Measurements from ENCODE around the gene CRELD2. TPM values are rescaled to one million over a fixed set of nuclear protein-coding genes. Genes with fewer than 3 reads are reported as not detected.

CRELD2 gene
- total and polyA plus RNA-seq, 8 donors: 19.4 to 83.0 (median 38.0) TPM

DNA sequence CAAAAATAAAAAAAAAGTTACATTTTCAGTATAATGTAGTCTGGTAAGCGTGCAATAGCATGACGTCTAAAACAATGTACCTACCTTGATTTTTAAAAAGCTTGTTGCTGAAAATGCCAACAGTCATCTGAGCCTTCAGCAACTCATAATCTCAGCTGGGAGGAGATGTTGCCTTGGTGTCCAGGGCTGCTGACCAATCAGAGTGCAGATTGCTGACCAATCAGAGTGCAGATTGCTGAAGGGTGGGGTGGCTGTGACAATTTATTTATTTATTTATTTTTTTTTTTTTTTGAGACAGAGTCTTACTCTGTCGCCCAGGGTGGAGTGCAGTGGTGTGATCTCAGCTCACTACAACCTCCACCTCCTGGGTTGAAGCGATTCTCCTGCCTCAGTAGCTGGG lies 47.0 kb upstream of the CRELD2 start:
- no peak for DNase-seq
- TF ChIP-seq POLR2AphosphoS5 (IDR thresholded peaks at IDR 0.05) (no peak), POLR2A (IDR thresholded peaks at IDR 0.05) (no peak), EP300 (IDR thresholded peaks at IDR 0.05) (no peak)
- TF ChIP-seq, protein P1, sequence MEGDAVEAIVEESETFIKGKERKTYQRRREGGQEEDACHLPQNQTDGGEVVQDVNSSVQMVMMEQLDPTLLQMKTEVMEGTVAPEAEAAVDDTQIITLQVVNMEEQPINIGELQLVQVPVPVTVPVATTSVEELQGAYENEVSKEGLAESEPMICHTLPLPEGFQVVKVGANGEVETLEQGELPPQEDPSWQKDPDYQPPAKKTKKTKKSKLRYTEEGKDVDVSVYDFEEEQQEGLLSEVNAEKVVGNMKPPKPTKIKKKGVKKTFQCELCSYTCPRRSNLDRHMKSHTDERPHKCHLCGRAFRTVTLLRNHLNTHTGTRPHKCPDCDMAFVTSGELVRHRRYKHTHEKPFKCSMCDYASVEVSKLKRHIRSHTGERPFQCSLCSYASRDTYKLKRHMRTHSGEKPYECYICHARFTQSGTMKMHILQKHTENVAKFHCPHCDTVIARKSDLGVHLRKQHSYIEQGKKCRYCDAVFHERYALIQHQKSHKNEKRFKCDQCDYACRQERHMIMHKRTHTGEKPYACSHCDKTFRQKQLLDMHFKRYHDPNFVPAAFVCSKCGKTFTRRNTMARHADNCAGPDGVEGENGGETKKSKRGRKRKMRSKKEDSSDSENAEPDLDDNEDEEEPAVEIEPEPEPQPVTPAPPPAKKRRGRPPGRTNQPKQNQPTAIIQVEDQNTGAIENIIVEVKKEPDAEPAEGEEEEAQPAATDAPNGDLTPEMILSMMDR (IDR thresholded peaks at IDR 0.05): no peak
- WGBS, 5 donors: 96 to 98% (median 96%) methylated on average over 4 of the region's 4 CpGs
- intact Hi-C loops (cut with DNase I; ENCODE audit: low total_unique reads): no loop called here
- no peaks in the 10 kb centered on the region for H3K4me1 ChIP-seq
- no peaks in the 10 kb centered on the region for H3K27me3 ChIP-seq
- peaks cover 5 to 26% (median 19%) of the 10 kb centered on the region in 4 donors for H3K9me3 ChIP-seq
- H3K27ac ChIP-seq: no peak overlapping the region
- peaks cover 0 to 21% (median 3%) of the 10 kb centered on the region in 4 donors for H3K36me3 ChIP-seq
- H3K4me3 ChIP-seq: no peak overlapping the region

DNA sequence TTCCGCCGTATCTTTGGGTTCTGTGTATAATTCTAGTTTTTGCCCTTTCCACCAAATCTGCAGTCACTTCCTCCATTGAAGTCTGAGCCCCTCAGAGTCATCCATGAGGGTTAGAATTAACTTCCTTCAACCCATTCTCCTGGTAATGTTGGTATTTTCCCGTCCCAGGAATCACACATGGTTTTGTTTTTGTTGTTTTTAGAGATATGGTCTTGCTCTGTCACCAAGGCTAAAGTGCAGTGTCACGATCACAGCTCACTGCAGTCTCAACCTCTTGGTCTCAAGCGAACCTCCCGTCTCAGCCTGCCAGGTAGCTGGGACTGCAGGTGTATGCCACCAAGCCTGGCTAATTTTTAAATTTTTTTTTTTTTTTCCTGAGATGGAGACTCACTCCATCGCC lies 46.1 kb upstream of the CRELD2 start:
- peaks cover 2 to 17% (median 12%) of the 10 kb centered on the region in 4 donors for H3K9me3 ChIP-seq
- H3K27ac ChIP-seq: no peak overlapping the region
- WGBS, 5 donors: 92 to 95% (median 93%) methylated on average over 7 of the region's 7 CpGs
- H3K27me3 ChIP-seq: no peaks in the 10 kb centered on the region
- no peak overlapping the region for H3K4me3 ChIP-seq
- DNase-seq: no peak
- TF ChIP-seq, protein P1 (IDR thresholded peaks at IDR 0.05): no peak
- no peak for TF ChIP-seq POLR2A (IDR thresholded peaks at IDR 0.05)
- TF ChIP-seq EP300 (IDR thresholded peaks at IDR 0.05): no peak
- TF ChIP-seq POLR2AphosphoS5 (IDR thresholded peaks at IDR 0.05): no peak
- no peaks in the 10 kb centered on the region for H3K4me1 ChIP-seq
- H3K36me3 ChIP-seq: peaks cover 0 to 13% (median 3%) of the 10 kb centered on the region in 4 donors
- intact Hi-C loops (cut with DNase I; ENCODE audit: low total_unique reads): no loop called here

DNA sequence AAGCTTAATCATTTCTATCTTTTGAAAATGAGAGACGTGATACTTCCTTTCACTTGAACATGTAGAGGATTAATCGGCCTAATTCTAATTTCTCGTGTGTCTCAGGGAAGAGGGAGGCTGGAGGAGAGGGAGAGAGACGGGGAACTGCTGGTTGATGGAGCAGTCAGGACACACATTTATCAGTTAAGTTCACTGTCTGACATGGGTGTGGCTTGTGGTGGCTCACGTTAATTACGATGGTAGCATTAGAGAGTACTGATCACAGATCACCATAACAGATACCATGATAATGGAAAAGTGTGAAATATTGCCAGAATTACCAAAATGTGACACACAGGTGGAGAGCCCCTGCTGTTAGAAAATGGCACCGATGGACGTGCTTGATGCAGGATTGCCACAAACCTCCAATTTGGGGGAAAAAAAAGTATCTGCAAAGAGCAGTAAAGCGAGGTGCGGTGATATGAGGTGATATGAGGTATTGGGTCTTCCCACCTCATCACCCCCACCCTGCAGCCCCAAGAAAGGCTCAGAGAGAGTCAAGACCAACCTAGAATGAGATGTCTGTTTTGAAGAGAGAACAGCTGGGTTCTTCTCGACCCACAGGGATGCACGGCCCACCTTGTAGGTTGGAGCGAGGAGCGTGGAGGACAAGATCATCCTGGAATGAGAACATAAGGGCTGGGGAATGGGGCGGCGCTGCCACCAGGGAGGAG lies 45.0 kb upstream of the CRELD2 start:
- H3K4me3 ChIP-seq: no peak overlapping the region
- intact Hi-C loops (cut with DNase I; ENCODE audit: low total_unique reads): no loop called here
- no peak overlapping the region for H3K27ac ChIP-seq
- TF ChIP-seq POLR2AphosphoS5 (IDR thresholded peaks at IDR 0.05): no peak
- H3K36me3 ChIP-seq: peaks cover 3 to 15% (median 4%) of the 10 kb centered on the region in 4 donors
- H3K4me1 ChIP-seq: no peaks in the 10 kb centered on the region
- 85 to 92% (median 88%) methylated on average over 15 to 16 of the region's 16 CpGs for WGBS, 5 donors
- no peak for DNase-seq
- H3K9me3 ChIP-seq: peaks cover 0 to 14% (median 11%) of the 10 kb centered on the region in 4 donors
- H3K27me3 ChIP-seq: no peaks in the 10 kb centered on the region

DNA sequence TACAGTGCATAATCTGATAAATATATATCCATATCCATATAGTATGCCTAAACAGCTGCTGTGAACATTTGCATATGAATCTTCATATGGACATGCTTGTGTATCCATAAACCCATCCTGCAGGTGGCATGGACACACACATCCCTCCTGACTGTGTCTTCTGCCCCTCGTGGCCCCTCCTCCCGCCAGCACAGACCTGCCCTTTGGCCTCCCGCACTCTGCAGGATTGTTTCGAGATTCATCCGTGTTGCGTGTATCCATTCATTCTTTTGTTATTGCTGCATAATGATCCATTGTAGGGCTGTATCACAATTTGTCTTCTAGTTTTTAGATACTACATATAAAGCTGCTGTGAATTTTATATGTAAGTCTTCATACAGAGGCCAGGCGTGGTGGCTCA lies 40.8 kb upstream of the CRELD2 start:
- Histone ChIP-seq H3K27ac (no peak overlapping the region), H3K4me3 (no peak overlapping the region), H3K9me3 (no peaks in the 10 kb centered on the region), H3K36me3 (peaks cover 3 to 9% (median 4%) of the 10 kb centered on the region in 4 donors), H3K4me1 (no peaks in the 10 kb centered on the region), H3K27me3 (no peaks in the 10 kb centered on the region)
- no peak for DNase-seq
- TF ChIP-seq EP300 (IDR thresholded peaks at IDR 0.05) (no peak), POLR2A (IDR thresholded peaks at IDR 0.05) (no peak), POLR2AphosphoS5 (IDR thresholded peaks at IDR 0.05) (no peak)
- TF ChIP-seq, protein P1 (IDR thresholded peaks at IDR 0.05): no peak
- intact Hi-C loops (cut with DNase I; ENCODE audit: low total_unique reads): no loop called here
- 96 to 98% (median 97%) methylated on average over 7 of the region's 7 CpGs for WGBS, 5 donors

DNA sequence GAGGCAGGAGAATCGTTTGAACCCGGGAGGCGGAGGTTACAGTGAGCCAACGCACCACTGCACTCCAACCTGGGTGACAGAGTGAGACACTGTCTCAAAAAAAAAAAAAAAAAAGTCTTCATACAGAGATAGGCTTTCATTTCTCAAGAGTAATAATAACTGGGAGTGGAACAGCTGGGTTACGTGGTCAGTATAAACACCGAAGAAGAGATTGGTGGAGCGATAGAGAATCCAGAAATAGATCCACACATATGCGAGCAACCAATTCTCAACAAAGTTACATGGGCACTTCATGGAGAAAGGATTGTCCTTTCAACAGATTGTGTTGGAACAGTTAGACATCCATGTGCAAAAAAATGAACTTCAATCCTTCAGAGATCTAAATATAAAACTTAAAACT lies 40.2 kb upstream of the CRELD2 start:
- intact Hi-C loops (cut with DNase I; ENCODE audit: low total_unique reads): no loop called here
- no peaks in the 10 kb centered on the region for H3K9me3 ChIP-seq
- H3K27me3 ChIP-seq: no peaks in the 10 kb centered on the region
- H3K36me3 ChIP-seq: peaks cover 3 to 9% (median 4%) of the 10 kb centered on the region in 4 donors
- no peak for TF ChIP-seq POLR2A (IDR thresholded peaks at IDR 0.05)
- TF ChIP-seq EP300 (IDR thresholded peaks at IDR 0.05): no peak
- TF ChIP-seq, protein P1 (IDR thresholded peaks at IDR 0.05): no peak
- no peak for TF ChIP-seq POLR2AphosphoS5 (IDR thresholded peaks at IDR 0.05)
- WGBS, 5 donors: 94 to 98% (median 97%) methylated on average over 8 of the region's 8 CpGs
- H3K4me1 ChIP-seq: no peaks in the 10 kb centered on the region
- no peak overlapping the region for H3K4me3 ChIP-seq
- no peak for DNase-seq
- no peak overlapping the region for H3K27ac ChIP-seq

Data from stomach (tissue), 9 donors.